ENCODE results near the gene MAN2B1. TPM values are rescaled to one million over a fixed set of nuclear protein-coding genes. Genes with fewer than 3 reads are reported as not detected.

Gene MAN2B1
- total and polyA plus RNA-seq, 2 of the 13 experiments (the other 11 are each of a cell fraction or from before 2014, with no cell fraction given): 23.6 to 23.8 TPM

DNA sequence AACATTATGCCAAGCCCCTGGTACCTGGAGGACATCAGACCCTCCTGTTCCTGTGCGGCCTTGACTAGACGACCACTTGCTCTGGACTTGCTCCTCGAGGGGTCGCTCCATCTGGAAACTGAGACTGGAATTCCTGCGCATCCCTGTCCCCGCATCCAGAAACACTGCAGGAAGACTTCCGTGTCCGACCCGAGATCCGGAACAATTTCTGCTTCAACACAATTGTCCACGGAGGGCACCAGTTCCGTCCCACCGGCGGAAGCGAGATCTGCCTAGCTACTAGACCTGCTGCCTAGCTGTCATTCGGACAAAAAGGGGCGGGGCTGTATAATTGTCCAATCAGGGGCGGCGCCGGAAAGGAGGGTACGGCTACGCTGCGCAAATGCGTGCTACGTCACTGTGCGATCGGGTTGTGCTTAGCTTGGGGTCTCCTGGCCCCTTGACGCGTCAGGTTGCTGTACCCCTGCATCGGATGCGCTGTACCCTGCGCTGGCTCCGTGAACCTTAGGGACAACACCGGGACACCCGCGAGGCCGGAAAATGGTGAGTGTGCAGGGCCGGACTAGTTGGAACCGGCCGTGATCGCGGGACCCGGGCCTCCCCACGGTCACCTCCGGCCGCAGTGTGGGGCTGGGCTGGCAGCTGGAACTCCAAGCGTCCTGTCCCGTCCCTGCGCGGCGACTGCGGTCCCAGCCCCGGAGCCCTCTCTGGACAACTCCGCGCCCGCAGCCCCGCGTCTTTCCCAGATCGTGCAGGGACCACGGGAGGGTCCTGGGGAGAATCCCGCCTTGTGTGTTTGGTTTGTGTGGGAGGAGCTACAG lies 55.8 kb downstream of the MAN2B1 start, which contains the start of the genes ZNF490 and ZNF791 (continued):
- TF ChIP-seq JDP2 (CRISPR knock-in tag; IDR thresholded peaks at IDR 0.05; ENCODE audit: borderline replicate concordance): no peak
- peak; percentile 76; the same call in 1 of the 2 replicates for TF ChIP-seq ZNF761 (CRISPR knock-in tag; conservative IDR thresholded peaks at IDR 0.05)
- TF ChIP-seq, protein P1, sequence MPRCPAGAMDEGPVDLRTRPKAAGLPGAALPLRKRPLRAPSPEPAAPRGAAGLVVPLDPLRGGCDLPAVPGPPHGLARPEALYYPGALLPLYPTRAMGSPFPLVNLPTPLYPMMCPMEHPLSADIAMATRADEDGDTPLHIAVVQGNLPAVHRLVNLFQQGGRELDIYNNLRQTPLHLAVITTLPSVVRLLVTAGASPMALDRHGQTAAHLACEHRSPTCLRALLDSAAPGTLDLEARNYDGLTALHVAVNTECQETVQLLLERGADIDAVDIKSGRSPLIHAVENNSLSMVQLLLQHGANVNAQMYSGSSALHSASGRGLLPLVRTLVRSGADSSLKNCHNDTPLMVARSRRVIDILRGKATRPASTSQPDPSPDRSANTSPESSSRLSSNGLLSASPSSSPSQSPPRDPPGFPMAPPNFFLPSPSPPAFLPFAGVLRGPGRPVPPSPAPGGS (CRISPR knock-in tag; IDR thresholded peaks at IDR 0.05): no peak
- TF ChIP-seq POLR2AphosphoS5 (IDR thresholded peaks at IDR 0.05; ENCODE audit: low read depth, low read length): peak; percentile 85
- TF ChIP-seq, protein P2, sequence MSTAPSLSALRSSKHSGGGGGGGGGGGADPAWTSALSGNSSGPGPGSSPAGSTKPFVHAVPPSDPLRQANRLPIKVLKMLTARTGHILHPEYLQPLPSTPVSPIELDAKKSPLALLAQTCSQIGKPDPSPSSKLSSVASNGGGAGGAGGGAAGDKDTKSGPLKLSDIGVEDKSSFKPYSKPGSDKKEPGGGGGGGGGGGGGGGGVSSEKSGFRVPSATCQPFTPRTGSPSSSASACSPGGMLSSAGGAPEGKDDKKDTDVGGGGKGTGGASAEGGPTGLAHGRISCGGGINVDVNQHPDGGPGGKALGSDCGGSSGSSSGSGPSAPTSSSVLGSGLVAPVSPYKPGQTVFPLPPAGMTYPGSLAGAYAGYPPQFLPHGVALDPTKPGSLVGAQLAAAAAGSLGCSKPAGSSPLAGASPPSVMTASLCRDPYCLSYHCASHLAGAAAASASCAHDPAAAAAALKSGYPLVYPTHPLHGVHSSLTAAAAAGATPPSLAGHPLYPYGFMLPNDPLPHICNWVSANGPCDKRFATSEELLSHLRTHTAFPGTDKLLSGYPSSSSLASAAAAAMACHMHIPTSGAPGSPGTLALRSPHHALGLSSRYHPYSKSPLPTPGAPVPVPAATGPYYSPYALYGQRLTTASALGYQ (CRISPR knock-in tag; IDR thresholded peaks at IDR 0.05): peak; percentile 20; the same call in 1 of the 2 replicates
- TF ChIP-seq THYN1 (CRISPR knock-in tag; IDR thresholded peaks at IDR 0.05; ENCODE audit: borderline replicate concordance, low read depth): no peak
- TF ChIP-seq ZNF451 (CRISPR knock-in tag; IDR thresholded peaks at IDR 0.05): 0 out of 2 replicates have a peak, but pooled peaks have one; percentile 33
- no peak for TF ChIP-seq CHD2 (IDR thresholded peaks at IDR 0.05; ENCODE audit: low read depth, low read length)
- TF ChIP-seq, protein P3, sequence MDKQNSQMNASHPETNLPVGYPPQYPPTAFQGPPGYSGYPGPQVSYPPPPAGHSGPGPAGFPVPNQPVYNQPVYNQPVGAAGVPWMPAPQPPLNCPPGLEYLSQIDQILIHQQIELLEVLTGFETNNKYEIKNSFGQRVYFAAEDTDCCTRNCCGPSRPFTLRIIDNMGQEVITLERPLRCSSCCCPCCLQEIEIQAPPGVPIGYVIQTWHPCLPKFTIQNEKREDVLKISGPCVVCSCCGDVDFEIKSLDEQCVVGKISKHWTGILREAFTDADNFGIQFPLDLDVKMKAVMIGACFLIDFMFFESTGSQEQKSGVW (CRISPR knock-in tag; IDR thresholded peaks at IDR 0.05; ENCODE audit: borderline replicate concordance): no peak
- peak; percentile 95 for TF ChIP-seq GABPB1 (CRISPR knock-in tag; IDR thresholded peaks at IDR 0.05)
- TF ChIP-seq, protein P4, sequence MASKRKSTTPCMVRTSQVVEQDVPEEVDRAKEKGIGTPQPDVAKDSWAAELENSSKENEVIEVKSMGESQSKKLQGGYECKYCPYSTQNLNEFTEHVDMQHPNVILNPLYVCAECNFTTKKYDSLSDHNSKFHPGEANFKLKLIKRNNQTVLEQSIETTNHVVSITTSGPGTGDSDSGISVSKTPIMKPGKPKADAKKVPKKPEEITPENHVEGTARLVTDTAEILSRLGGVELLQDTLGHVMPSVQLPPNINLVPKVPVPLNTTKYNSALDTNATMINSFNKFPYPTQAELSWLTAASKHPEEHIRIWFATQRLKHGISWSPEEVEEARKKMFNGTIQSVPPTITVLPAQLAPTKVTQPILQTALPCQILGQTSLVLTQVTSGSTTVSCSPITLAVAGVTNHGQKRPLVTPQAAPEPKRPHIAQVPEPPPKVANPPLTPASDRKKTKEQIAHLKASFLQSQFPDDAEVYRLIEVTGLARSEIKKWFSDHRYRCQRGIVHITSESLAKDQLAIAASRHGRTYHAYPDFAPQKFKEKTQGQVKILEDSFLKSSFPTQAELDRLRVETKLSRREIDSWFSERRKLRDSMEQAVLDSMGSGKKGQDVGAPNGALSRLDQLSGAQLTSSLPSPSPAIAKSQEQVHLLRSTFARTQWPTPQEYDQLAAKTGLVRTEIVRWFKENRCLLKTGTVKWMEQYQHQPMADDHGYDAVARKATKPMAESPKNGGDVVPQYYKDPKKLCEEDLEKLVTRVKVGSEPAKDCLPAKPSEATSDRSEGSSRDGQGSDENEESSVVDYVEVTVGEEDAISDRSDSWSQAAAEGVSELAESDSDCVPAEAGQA (IDR thresholded peaks at IDR 0.05; ENCODE audit: low read depth): peak; percentile 74; the same call in 1 of the 2 replicates
- TF ChIP-seq, protein P4 (CRISPR knock-in tag; IDR thresholded peaks at IDR 0.05; ENCODE audit: borderline replicate concordance): no peak
- TF ChIP-seq, protein P5, sequence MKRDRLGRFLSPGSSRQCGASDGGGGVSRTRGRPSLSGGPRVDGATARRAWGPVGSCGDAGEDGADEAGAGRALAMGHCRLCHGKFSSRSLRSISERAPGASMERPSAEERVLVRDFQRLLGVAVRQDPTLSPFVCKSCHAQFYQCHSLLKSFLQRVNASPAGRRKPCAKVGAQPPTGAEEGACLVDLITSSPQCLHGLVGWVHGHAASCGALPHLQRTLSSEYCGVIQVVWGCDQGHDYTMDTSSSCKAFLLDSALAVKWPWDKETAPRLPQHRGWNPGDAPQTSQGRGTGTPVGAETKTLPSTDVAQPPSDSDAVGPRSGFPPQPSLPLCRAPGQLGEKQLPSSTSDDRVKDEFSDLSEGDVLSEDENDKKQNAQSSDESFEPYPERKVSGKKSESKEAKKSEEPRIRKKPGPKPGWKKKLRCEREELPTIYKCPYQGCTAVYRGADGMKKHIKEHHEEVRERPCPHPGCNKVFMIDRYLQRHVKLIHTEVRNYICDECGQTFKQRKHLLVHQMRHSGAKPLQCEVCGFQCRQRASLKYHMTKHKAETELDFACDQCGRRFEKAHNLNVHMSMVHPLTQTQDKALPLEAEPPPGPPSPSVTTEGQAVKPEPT (CRISPR knock-in tag; IDR thresholded peaks at IDR 0.05; ENCODE audit: low read depth): no peak
- TF ChIP-seq, protein P6, sequence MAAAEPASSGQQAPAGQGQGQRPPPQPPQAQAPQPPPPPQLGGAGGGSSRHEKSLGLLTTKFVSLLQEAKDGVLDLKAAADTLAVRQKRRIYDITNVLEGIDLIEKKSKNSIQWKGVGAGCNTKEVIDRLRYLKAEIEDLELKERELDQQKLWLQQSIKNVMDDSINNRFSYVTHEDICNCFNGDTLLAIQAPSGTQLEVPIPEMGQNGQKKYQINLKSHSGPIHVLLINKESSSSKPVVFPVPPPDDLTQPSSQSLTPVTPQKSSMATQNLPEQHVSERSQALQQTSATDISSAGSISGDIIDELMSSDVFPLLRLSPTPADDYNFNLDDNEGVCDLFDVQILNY (CRISPR knock-in tag; conservative IDR thresholded peaks at IDR 0.05): no peak; the same call in 1 of the 2 replicates
- TF ChIP-seq ZEB1 (IDR thresholded peaks at IDR 0.05; ENCODE audit: insufficient replicate concordance, low read depth): peak; percentile 41

Measured in HepG2 (cell line).